GM19372 (cell line): Measurements from ENCODE around the gene HERC4.

ENCODE experiments used
- ATAC-seq: cut with Tn5 transposase; IDR thresholded peaks from one replicate; pipeline ENCODE4 v1.9.1; 2021; ENCODE audit warnings: mild to moderate bottlenecking, low read depth, moderate library complexity; ENCODE audit not compliant: unreplicated experiment

The HERC4 gene, protein sequence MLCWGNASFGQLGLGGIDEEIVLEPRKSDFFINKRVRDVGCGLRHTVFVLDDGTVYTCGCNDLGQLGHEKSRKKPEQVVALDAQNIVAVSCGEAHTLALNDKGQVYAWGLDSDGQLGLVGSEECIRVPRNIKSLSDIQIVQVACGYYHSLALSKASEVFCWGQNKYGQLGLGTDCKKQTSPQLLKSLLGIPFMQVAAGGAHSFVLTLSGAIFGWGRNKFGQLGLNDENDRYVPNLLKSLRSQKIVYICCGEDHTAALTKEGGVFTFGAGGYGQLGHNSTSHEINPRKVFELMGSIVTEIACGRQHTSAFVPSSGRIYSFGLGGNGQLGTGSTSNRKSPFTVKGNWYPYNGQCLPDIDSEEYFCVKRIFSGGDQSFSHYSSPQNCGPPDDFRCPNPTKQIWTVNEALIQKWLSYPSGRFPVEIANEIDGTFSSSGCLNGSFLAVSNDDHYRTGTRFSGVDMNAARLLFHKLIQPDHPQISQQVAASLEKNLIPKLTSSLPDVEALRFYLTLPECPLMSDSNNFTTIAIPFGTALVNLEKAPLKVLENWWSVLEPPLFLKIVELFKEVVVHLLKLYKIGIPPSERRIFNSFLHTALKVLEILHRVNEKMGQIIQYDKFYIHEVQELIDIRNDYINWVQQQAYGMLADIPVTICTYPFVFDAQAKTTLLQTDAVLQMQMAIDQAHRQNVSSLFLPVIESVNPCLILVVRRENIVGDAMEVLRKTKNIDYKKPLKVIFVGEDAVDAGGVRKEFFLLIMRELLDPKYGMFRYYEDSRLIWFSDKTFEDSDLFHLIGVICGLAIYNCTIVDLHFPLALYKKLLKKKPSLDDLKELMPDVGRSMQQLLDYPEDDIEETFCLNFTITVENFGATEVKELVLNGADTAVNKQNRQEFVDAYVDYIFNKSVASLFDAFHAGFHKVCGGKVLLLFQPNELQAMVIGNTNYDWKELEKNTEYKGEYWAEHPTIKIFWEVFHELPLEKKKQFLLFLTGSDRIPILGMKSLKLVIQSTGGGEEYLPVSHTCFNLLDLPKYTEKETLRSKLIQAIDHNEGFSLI

DNA sequence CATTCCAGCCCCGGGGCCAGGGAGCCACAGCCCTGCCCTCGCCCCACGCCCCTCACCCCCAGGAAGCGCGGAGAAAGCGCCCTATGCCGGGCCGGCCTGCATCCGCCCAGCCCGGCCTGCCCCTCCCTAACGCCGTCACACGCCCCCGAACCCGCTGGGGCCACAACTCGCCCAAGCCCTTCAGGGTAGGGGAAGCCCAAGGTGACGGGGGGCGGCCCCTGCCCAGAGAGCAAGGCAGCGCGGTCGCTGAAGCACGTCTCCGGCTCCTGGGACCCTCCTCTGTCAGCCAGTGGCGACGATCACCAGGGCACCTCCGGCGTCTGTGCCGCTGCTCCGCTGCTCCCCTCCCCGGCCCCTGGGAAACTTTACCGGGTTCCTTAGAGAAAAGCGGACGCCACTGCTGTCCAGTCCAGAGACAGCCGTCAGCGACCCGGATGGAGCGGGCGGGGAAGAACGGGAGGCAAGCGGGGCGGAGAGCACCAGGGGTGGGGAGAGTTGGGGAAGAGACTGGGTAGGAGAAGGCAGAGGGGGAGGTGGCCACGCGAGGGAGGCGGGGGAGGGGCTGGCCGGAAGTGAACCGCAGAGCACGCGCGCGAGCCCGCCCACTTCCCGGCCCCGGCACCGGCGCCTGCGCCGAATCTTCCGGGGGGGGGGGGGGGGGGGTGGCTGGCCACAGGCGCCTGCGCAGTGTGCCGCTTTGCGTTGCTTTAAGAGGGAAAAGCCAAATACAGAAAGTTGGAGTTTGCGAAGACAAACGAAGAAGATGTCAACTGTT lies at the start of gene HERC4:
Gene HERC4, minus strand, starts transcription at position 509 of the 775 bp plus-strand sequence. CDS start 2,175 bp downstream, outside the sequence.
- peak; percentile 84 for ATAC-seq

DNA sequence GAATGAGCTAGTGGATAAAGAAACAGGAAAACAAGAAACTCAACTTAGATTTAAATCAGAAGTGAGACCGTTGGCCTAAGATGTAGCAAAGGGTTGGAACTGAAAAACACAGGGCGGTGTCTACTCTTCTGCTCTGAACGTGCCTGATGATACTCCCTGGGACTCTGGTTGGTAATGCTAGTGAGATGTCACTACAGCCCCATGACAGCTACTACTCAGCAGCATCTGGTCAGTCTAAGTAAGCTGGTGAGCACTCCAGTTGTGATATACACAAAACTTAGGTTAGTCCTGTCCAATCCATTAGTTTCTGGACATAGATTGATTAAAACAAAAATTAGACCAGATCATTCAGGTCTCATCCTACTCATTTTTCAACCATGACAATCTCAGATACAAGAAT lies 49.6 kb upstream of the HERC4 start:
- ATAC-seq = no peak

DNA sequence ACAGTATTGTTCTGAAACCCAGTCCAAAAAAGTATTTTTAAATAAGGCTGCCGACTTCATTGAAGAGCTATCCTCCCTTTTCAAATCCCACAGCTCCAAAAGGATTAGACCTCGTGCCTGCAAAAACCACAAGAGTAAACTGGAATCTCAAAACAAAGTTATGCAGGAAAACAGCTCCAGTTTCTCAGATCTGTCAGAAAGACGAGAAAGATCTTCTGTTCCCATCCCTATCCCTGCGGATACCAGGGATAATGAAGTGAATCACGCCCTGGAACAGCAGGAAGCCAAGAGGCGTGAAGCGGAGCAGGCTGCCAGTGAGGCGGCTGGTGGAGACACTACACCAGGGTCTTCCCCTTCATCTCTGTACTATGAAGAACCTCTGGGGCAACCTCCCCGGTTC lies 46.8 kb upstream of the HERC4 start:
- no peak for ATAC-seq

DNA sequence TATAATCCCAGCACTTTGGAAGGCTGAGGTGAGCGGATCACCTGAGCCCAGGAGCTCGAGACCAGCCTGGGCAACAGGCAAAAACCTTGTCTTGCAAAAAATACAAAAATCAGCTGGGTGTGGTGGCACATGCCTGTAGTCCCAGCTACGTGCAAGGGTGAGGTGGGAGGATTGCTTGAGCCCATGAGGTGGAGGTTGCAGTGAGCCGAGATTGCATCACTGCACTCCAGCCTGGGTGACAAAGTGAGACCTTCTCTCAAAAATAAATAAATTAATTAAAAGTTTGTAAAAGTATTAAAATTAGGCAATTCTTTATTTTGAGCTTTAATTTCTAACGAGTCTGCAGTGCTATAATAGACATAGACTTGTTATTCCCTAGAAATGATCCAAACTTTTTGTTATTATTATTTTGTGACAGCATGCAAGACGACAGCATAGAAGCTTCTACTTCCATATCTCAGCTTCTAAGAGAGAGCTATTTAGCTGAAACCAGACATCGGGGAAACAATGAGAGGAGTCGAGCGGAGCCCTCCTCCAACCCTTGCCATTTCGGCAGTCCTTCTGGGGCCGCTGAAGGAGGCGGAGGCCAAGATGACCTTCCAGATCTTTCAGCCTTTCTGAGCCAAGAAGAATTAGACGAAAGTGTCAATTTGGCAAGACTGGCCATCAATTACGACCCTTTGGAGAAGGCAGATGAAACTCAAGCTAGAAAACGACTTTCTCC lies 46.1 kb upstream of the HERC4 start:
- ATAC-seq = no peak

DNA sequence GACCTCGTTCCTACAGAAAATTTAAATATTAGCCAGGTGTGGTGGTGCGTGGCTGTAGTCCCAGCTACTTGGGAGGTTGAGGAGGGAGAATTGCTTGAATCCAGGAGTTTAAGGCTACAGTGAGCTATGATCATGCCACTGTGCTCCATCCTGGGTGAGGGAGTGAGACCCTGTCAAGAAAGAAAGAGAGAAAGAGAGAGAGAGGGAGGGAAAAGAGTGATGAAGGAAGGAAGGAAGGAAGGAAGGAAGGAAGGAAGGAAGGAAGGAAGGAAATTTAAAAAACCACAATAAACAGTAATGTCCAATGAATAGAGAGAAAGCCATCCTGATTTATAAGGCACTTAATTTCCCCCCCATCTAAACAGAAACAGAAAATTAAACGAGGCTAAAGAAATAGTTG lies 43.6 kb upstream of the HERC4 start:
- ATAC-seq = no peak

DNA sequence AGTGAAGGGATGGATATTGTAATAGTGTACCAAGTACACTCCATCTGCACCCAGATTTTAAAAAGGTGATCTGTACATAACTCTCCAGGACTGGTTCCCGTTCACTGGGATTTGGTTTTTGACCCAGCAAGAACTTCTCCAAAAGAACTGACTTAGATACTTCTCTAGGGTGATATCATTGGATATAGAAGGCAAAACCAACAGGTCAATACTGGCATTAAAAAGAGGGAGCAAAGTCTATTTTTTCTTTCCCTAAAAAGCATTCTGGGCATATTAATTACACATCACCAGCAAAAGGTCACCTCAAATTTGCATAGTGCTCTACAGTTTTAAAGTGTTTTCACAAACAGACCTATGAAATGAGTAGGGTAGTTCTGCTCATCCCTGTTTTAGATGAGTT lies 37.8 kb upstream of the HERC4 start:
- ATAC-seq = no peak

DNA sequence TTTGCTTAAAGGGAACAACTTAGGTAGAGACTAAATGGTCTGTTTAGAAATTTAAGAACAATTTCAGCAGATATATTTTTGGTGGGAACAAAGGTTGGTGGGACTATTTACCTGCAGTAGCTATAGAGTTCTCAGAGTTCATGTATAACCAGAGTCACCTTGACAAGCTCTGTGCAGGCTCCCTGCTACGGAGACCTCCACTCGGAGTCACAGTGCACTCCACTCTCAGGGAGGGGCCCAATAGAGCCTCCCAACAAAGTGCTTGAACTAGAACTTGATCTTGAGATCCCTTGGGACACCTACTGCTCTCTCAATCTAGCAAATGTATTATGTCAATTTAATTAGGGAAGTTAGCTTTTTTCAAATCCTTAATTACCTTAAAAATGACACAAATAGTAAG lies 36.5 kb upstream of the HERC4 start:
- no peak for ATAC-seq

DNA sequence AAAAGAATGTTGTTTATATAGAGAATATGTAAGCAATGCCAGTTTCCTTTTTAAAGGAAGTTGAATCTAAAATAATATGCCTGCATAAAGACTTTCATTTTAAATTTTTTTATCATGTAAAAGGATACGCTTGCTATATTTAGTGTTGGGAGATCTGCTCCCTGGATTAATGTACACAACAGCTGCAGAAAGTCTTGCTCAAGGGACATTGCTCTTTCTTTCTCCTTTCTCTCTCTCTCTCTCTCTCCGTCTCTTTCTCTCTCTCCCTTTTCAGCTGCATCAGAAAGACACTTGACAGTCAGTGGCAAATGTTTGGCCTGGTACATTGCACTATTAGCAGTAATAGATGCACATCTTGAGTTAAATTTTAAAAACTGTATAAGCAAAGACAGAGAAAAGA lies 34.9 kb upstream of the HERC4 start:
- ATAC-seq = no peak

DNA sequence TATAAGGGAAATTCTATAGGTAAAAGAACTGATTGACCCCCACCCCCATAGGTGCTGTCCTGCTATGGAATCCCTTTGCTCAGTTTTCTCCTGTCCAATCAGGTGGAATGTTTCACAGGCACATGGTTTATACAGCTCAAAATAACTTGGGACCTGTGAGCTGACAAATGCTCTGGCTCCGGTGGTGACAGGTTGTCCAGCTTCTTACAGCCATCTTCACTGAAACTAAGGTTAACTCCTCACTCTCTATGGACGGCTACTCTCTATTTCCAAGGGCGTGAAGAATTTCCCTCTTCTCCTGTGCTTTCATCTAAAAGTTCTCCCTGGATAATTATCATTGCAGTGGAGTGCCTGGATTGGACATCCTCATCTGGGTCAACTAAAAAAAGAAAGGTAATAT lies 34.2 kb upstream of the HERC4 start, which contains the start of gene MYPN:
Gene MYPN, plus strand, starts transcription at position 158 of the 400 bp plus-strand sequence. CDS start 11,951 bp downstream, outside the sequence.
- ATAC-seq = no peak

DNA sequence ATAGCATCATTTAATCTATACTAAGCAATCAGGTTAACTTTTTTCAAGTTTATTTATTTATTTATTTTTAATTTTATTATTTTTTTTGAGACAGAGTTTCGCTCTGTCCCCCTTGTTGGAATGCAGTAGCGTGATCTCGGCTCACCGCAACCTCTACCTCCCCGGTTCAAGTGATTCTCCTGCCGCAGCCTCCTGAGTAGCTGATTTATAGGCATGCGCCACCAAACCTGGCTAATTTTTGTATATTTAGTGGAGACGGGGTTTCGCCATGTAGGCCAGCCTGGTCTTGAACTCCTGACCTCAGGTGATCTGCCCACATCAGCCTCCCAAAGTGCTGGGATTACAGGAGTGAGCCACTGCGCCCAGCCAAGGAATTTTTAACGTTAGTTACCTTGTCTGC lies 33.6 kb upstream of the HERC4 start:
- ATAC-seq = no peak

DNA sequence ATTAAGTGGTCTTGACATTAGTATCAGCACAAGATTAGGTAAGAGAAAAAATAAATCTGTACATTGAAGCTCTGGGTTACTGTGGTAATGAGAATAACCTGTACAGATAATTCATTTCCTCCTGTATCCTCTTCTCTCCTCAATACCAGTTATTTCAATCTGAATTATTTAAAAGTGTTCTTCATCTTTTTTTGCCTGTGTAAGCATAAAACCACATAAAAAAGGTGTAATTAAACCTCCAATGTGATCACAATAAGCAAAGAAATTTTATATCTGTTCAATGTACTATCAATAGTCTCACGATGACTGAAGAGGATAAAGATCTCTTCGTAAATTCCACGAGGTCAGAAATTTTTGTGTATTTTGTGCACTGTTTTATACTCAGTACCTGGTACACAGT lies 33.0 kb upstream of the HERC4 start:
- no peak for ATAC-seq

DNA sequence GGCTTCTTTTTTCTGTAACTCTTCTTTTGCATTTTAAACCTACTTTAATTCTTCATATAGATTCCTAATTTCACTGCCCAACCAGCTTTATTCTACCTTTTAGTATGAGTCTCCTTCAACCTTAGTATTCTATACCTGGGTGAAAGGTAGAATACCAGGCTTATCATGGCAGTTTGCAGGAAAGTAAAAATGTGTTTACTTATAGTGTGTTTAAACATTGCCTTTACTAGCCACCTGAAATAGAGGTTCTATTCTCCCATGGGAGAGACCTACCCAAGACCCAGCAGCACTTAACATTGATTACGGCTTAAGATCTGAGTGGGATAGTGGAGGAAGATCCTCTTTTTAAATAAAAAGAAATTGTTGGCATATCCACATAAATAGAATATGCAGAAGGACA lies 32.6 kb upstream of the HERC4 start:
- no peak for ATAC-seq

DNA sequence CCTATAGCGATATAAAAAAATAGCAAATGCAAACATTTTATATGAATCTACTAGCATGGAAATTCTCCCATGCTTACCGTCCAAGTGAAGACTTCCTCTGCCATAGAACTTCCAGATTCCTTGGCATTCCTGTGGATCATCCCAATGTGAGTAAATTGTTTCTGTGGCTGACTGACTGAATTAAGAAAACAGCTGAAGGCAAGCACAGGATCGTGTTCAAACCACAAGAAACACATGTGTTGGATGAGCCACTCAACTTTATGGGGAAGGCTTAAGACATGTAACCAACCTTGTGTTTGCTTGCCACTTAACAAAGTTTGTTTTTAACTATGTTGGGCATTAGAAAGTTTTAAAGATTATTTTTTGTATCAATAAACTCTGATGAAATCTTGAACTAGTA lies 31.6 kb upstream of the HERC4 start:
- ATAC-seq = no peak

DNA sequence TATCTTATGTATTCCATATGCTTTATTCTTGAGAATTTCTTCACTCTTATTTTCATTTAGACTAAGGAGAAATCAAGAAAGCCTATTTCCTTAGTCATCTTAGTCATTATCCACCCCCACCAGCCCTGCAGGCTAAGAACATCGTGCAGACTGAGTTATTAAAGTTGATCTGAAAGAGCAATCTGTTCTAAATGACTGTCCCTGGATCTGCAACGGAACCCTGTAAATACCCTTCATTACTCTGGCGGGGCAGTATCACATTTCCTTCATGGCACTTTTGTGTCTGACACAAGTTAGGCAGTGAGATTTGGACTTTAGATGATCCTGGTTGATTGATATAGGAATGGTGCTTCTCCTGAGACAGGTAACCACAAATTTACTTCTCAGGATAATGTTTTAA lies 30.7 kb upstream of the HERC4 start:
- ATAC-seq = no peak

DNA sequence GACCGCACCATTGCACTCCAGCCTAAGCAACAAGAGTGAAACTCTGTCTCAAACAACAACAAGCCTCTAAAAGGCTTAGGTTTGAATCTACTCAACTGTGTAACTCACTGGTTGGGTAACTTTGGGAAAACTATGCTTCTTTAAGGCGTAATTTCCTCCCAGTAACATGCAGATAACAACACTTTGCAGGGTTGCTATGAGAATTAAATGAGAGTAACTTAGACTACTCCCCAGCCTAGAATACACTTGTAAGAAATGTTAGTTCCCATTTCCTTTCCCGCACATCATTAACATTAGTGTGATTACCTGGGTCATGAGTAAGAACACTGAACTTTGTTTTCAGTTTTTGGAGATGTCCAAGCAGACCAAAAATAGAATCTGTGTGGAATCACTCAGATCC lies 28.8 kb upstream of the HERC4 start:
- no peak for ATAC-seq

DNA sequence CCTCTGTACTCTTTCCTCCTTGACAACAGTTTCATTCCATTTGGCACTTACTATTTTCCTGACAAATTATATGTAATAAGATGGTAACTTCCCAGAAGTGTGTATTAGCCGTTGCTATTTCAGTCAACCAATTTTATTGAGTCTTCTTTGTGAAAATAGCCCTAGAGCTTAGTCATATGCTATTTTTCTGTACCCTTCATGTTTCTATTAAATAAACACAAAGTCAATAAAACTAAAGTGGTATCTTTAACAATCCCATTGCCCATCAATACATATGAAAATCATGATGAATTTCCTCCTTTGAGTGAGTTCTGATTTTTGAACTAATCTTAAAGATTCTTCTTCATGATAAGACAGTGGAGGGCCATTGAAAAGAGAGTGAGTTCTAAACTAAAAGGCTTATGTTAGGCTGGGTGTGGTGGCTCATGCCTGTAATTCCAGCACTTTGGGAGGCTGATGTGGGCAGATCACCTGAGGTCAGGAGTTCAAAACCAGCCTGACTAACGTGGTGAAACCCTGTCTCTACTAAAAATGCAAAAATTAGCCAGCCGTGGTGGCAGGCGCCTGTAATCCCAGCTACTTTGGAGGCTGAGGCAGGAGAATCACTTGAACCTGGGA lies 28.3 kb upstream of the HERC4 start:
- ATAC-seq = no peak

DNA sequence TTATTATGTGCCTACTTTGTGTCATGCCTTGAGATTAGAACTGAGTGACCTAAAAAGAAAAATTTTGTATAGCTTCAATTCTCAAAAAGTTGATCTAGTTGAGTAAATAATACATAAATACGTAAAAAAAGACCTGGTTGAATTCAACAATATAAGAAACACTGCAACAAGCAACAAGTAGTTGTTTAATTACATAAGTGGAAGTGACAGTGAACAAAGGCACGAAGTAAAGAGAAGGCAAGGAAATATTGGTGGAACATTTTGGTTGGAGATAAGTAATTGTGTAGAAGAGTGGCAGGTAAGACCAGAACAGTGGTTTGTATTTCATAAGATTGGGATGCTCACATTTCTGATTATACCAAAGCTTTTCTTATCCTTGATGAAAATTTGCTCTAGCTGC lies 26.0 kb upstream of the HERC4 start:
- no peak for ATAC-seq

DNA sequence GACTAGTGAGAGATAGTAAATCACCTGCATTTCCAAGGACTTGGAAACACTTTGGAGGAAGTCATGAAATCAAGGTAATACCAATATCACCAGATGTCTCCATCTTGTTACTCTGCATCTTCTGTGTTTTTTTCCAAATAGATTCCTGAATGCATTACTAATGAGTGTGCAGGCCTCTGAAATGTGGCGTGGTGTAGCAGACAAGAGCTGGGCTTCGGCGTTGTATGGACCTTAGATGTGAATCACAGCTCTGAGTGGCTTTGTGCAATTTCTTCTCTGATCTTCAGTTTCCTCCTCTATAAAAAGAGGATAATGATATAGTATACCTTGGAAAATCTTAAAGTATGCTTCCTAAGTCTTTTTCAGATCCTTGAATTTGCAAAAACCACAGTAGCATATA lies 24.7 kb upstream of the HERC4 start:
- ATAC-seq = no peak

DNA sequence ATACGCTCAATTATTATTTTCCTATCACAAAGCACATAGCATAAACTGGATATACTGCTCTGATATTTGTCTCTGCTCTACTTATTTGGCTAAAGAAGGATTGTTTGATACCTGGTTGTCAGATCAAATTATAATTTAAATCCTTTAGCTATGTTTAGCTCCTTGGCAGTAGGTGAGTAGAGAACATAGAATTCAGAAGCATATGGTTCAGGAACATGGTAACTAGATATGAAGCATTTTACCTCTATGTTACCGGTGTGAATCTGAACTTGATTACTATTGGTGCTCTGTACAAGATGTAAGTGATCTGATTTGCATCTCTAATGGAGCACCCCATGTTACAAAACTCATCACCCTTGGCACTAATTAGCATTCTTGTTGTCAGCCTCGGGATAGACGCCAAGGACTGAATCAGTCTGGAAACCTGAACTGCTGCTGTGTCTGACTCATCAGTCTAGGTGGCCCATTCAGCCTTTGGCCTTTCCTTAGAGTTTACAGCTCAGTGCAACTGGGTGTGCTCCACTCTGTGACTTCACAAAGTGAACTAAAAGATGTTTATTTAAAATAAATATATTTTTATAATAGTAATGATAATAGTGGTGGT lies 21.9 kb upstream of the HERC4 start:
- no peak for ATAC-seq
